GM18873 (cell line): ENCODE results near the gene PIGL.
"Not testable (repeated sequence)": the region's sequence is repeated elsewhere in the genome, so short reads cannot be mapped to it uniquely, and the experiment has no call there.

Experiments
- ATAC-seq: cut with Tn5 transposase; IDR thresholded peaks from one replicate; pipeline ENCODE4 v1.9.1; 2021; ENCODE audit warnings: mild to moderate bottlenecking, moderate library complexity, moderate number of reproducible peaks; ENCODE audit not compliant: unreplicated experiment, low FRiP score

PIGL gene

DNA sequence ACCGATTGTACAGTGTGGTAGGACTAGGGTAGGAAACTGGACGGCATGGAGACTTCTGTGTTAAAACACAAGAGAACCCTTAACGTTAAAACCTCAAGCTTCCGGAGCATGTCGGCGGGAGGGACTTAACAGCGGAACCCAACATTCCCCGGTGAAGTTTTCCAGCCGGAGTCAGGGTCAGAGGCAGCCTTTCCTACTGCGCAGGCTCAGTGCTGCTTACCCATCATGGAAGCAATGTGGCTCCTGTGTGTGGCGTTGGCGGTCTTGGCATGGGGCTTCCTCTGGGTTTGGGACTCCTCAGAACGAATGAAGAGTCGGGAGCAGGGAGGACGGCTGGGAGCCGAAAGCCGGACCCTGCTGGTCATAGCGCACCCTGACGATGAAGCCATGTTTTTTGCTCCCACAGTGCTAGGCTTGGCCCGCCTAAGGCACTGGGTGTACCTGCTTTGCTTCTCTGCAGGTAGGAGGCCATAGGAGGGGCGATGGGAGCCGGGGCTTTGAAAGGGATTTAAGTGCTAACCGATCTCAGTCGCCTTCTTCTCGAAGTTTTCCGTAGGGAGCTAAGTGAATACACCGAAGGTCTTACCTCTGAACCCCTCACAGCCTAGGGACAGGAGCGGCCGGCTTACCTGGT lies at the start of gene PIGL:
Gene PIGL, plus strand, starts transcription at position 209 of the 634 bp plus-strand sequence. Its CDS starts 17 bp downstream, at position 226.
- no peak for ATAC-seq

DNA sequence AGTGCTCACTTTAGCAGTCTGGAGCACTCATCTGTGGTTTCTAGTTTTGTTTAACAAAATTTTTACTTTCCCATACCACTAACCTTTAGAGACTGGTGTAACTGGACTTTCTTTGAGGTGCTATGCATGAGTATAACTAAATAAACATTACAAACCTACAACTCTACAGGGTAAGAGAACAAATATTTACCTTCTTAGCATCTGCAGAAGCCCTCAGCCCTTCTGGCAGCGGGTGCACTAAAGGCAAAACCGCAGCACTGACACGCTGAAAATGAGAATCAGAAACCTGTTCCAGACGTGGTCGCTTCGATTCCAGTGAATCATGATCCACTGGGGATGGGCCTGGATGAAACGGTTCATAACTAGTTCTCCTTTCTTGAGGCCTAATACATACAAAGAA lies 45.4 kb upstream of the PIGL start:
- ATAC-seq = no peak

DNA sequence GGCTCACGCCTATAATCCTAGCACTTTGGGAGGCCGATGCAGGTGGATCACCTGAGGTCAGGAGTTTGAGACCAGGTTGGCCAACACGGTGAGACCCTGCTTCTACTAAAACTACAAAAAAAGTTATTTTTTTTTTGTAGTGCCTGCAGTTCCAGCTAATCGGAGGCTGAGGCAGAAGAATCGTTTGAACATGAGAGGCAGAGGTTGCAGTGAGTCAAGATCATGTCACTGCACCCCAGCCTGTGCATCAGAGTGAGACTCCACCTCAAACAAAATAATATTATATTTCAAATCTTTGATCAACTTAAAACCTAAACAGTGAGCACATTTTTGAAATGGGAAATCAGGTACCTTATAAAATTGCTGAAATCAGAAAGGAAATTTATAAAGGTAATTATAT lies 38.2 kb upstream of the PIGL start:
- ATAC-seq = no peak

DNA sequence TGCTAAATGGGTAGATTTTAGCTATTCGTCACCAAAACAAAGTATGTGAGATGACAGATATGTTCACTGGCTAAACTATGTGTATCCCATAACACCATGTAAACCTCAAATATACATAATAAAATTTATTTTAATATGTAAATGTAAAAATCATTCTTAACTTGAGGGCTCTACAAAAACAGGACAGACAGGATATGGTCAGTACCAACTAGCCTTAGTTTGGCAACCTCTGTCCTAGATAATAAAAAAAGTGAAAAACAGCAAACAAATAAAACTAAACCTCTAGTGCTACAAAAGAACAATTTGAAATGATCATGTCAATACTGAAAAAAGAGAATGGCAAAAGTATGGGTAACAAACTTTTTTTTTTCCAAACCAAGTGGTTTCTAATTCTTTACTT lies 35.4 kb upstream of the PIGL start:
- no peak for ATAC-seq

DNA sequence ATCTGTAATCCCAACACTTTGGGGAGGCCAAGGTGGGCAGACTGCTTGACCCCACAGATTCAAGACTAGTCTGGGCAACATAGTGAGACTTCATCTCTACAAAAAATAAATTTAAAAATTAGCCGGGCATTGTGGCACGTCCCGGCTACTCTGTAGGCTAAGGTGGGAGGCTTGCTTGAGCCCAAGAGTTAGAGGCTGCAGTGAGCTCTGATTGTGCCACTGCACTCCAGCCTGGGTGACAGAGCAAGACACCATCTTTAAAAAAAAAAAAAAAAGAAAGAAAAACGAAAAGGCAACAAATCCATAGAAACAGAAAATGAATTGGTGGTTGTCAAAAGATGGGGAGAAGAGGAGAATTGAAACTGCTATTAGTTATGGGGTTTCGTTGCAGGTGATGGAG lies 29.4 kb upstream of the PIGL start:
- ATAC-seq = no peak

DNA sequence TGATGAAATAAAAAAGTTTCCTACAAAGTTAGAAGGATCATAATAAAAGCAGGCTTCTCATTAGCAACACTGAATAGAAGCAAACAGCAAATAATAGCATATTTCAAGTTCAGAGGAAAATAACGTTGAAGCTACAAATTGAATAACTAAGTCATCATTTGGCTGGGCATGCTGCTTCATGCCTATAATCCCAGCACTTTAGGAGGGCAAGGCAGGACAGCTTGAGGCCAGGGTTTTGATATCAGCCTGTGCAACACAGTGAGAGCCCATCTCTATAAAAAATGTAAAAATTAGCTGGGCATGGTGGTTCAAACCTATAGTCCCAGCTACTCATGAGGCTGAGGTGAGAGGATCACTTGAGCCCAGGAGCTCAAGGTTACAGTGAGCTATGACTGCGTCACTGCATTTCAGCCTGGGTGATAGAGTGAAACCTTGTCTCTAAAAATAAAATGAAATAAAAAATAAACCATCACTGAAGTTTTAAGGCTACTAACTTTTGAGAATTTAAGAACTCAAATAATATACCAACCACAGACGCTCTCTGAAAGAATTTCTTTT lies 27.1 kb upstream of the PIGL start:
- no peak for ATAC-seq

DNA sequence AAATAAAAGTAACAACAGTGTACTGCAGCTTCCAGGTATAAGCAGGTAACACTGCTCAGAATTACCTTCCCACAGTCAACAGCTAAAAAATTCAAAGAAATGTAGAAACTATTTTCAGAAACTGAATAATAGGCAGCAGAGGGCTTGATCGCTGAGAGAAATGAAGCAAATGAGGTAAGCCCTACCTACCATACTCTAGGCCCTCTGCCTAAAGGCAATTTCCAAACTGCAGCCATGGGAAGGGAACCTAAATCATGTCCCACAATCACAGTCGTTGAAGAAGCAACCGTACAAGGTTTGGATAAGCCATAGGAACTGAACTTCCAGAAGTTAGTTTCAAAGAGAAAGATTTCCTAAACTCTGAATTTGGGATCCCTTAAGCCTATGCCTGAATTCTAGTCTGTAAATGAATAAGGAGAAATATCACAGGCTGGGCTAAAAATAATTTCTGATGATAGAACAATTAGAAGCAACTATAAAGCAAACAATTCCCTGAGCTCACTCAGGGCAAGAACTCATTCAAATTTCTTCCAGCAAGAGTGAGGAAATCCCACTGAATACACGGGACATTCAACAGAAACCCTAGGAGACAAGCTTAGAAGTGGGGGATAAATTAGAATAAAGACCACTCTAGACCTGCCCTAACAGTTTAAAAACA lies 26.2 kb upstream of the PIGL start:
- ATAC-seq = no peak

DNA sequence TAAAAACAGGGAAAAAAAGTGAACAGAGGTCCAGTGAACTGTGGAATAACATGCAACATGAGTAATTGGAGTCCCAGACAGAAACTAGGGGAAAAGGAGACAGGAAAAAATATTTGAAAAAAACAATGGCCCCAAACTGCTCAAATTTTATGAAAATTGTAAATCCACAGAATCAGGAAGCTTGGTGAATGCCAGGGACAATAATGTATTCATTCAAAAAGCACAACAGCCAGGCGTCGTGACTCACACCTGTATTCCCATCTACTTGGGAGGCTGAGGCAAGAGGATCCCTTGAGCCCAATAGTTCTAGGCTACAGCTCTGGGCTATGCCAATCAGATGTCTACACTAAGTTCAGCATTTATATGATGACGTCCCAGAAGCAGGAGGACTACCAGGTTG lies 25.4 kb upstream of the PIGL start:
- ATAC-seq = no peak

DNA sequence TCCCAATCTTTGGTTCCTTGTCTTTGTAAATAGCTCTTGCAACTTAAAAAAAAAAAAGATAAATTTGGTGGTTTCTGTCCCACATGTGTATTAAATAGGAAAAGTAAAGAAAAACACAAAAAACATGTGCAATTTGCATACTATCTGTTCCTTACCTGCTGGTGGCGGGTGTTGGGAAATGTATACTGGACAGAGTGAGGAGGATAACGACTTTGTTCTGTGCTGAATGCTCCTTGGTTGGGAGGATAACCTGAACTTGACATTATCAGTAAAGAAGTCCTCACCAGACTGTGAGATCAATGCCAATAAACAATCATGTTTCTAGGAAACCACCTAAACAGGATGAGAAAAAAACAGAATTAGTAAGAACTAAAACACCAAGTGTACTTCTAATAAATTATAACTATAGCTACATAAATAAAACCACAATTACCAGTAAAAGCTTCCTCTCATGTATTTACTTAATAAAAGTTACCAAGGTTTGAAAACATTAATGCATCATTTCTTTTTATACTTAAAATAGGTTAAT lies 22.6 kb upstream of the PIGL start:
- ATAC-seq = not testable (repeated sequence)

DNA sequence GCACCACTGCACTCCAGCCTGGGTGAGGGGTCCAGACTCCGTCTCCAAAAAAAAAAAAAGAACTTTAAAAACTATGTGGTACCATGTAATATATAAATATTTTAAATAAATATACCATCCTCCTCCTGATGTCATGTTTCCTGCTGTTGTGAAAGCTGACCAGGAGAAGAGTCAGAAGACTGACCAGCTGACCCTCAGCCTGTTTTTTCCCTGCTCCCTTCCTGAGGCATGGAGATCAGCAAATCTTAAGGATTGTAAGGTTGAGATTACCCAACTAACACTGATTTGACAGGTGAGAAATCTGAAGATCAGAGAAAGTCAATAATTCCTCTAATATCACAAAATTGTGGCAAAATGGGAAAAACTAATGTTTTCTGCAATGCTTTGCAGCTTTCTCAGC lies 19.7 kb upstream of the PIGL start:
- no peak for ATAC-seq

DNA sequence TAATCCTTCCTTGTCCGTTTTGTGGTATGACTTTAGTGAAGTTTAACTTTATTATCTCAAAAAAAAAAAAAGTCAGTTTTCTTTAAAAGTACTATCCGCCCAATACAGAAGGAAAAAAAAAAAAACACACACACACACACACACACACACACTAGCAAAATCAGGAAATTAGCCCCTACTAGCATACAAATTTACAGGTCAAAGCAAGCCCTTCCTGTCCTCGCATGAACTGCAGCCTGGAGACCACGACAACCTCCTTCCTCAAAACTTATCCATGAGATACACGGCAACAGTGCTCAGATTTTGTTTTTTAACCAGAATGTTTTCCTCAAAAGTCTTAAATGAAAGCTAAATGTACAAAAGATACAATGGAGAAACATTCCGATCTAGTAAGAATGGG lies 17.9 kb upstream of the PIGL start:
- ATAC-seq = no peak

DNA sequence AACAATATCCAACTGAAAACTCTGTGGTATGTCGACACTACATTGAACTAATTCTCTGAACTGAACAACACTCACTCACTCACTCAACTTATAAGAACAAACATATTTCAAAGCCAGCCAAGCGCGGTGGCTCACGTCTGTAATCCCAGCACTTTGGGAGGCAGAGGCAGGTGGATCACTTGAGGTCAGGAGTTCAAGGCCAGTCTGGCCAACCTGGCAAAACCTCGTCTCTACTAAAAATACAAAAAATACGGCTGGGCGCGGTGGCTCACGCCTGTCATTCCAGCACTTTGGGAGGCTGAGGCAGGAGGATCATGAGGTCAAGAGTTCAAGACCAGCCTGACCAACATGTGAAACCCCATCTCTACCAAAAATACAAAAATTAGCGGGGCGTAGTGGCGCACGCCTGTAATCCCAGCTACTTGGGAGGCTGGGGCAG lies 15.3 kb upstream of the PIGL start:
- ATAC-seq = not testable (repeated sequence)

DNA sequence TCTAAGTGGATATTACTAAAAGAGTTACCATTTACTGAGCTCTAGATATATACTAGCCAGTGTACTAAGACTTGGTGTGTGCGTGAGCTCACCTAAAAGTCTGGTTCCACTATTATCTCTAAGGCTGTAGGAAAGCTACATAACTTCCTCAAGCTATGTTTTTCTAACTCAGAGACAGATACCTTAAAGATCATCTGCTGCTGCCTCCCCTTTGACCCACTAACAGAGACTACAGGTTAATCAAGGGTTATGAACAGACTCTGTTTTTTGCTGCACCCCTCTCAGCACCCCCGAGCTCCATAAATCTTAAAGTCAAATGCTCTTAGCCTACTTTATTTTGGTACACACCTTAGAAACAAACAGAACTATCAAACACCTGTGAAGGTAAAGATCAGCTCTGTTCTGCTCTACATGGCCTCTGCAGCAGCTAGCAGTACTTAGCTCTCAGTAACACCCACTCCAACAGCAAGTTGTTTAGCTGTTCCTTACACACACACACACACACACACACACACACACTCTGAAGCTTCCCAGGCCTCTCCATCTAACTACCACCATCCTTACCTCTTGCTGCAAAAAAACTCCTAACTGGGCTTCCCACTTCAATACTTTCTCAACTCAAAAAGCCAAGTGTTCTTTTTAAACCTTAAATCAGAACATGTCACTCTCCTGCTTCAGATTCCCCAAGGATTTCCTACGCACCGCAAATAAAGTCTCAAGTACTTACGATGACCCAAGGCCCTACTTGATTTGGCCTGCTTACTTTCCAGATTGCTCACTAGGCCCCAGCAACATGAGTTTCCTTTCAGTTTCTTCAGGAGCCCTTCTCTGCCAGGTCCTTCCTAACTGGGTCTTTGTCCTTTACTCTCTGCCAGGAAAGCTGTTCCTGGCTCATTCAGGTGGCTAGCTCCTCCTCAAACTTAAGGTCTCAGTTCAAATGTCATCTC lies 14.2 kb upstream of the PIGL start:
- not testable (repeated sequence) for ATAC-seq

DNA sequence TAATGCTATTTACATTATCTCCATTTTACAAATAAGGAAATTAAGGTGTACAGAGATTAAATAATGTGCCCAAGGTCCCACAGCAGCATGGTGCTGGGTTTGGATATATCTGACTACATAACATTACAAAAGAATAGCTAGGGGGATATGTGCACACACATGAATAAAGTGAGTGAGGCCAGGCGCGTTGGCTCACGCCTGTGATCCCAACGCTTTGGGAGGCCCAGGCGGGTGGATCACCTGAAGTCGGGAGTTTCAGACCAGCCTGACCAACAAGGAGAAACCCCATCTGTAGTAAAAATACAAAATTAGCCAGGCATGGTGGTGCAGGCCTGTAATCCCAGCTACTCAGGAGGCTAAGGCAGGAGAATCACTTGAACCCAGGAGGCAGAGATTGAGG lies 12.2 kb upstream of the PIGL start:
- ATAC-seq = not testable (repeated sequence)

DNA sequence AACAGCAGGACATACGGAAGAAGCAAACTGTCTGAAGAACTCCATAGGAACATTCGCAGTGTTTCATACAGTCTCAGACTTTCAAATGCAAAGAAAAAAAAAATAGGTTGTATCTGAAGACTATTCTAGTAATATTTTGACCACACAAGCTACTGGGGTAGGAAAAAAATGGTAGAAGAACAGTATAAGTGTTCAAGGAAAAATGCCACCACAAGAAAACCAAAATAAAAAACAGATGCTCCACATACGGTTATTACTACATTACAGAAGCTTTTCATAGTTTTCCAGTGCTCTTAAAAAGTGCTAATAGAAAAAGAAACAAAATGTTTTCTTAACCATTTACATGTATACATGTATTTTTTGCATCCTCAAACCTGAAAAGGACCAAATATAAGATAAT lies 5.4 kb upstream of the PIGL start:
- ATAC-seq = no peak

DNA sequence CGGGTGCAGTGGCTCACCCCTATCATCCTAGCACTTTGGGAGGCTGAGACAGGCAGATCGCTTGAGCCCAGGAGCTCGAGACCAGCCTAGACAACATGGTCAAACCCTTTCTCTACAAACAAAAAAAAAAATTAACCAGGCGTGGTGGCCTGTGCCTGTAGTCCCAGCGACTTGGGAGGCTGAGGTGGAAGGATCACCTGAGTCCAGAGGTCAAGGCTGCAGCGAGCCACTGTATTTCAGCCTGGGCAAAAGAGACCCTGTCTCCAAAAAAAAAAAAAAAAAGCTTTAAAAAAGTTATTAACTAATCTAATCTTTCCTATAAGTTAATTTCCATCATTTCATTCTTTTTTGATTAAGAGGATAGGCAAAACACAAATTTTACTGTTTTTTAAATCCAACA lies 4.2 kb upstream of the PIGL start:
- ATAC-seq = no peak

DNA sequence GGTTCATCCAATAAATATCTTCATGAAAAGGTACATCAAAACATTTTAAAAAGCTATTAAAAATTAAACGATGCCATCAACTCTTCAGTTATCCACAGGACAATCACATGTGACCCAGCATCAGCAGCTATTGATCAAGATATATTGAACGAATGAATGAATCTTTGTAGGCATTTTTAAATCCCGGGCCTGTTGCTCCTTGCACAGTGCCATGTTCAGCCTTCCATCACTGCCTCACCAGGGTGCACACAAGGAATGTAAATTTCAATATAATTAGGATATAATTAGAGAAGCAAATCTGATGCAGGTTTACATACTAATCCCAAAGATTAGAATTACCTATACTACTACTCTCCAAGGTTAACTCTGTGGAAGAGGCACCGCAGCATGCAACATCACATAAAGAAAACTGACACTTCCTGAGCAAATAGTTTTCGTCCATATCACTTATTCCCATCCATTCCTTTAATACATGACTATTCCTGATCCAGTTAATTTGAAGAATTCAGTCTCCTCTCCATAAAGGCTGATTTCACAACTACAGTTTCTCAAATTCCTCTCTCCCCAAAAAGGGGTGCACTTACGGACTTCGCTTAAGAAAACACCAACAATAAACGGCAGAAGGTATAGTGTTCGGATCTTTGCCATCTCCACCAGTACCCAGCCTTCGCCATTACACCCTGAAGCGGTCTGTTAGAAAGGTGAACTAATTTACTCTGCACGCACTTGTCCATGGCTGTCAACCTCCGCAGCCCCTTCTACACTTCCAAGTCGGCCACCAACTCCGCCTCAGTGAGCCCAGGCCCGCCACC lies 2.6 kb upstream of the PIGL start:
- ATAC-seq = no peak

DNA sequence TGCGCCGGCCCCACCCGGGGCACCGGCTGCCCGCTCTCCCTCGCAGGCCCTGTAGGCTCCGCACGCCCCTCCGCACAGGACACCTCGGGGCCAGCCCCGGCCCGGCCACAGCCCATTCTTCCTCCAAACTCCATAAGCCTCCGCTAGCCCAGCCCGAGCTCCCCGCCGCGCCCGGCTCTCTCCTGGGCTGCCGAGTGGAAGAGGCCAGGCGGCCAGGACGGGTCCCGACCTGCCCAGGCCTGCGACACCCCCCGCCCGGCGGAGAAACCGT lies 2.1 kb upstream of the PIGL start:
- peak; percentile 34 for ATAC-seq

DNA sequence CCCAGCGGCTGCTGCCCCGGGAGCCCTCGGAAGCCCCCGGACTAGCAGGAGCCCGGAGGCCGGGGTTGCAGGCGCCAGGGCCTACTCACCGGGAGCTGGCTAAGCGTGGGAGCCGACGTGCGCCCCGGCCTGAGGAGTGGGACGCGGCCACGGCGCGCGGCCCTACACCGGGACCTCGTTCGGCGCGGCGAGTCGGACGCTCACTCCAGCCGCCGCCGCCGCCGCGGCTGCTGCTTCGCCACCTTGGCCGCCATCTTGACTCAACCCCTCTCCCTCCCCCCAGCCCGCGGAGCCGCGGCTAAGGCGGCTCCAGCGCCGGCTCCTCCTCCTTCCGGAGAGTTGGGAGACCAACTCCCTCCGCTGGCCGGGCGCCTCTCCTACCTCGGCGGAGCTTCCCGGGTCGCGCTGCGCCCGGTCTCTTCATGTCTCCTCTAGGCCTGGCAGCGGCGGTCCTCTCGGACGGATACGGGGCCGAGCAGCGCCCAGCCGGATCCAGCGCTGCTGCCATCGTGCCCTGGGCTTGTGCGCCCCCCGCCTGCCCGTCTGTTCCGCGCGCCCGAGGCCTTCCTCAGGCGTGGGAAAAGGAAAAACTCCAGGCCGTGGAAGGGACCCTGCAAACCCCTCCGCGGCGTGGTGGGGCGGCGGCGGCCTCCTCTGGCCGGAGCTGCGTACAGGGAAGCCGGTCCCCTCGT lies 1.6 kb upstream of the PIGL start, which contains the start of gene NCOR1:
Gene NCOR1, minus strand, starts transcription at position 262 of the 692 bp plus-strand sequence. CDS start 20,965 bp downstream, outside the sequence.
- ATAC-seq = peak; percentile 42
